ENCODE data around the gene TMEM184B. TPM values are rescaled to one million over a fixed set of nuclear protein-coding genes. Genes with fewer than 3 reads are reported as not detected.
A peak's percentile ranks its signal among the peaks of the same experiment; 100 is the strongest.

The TMEM184B gene
- total RNA-seq, 3 donors from 2014 or later, result 35.9 to 63.1 (median 38.2) TPM

GRCh38 chr22:38196791-38197419 is 75.9 kb downstream of the TMEM184B start:
- ATAC-seq (peak; percentile 10), DNase-seq (peak in 2 of 3 donors; percentile 59 to 62)
- Histone ChIP-seq H3K9me3 (no peaks in the 10 kb centered on the region), H3K4me3 (no peak overlapping the region), H3K36me3 (ENCODE audit: low read depth) (no peaks in the 10 kb centered on the region), H3K4me1 (ENCODE audit: low read depth) (peaks cover 9% of the 10 kb centered on the region)
- intact Hi-C loops (cut with DNase I, micrococcal nuclease), result no loop called here
- no peak for TF ChIP-seq CTCF (IDR thresholded peaks at IDR 0.05)

DNA sequence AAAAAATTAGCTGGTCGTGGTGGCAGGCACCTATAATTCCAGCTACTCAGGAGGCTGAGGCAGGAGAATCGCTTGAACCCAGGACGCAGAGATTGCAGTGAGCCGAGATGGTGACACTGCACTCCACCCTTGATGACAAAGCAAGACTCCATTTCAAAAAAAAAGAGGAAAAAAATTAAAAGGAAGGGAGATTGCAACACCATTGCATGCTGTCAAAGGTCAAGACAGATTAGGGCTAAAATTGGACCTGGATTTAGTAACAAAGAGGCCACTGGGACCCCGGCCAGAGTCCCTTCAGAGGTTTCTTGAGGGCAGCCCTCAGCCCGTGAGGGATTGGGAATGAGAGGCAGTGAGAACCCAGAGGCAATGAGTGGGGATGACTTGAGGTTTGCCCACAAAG is 79.2 kb downstream of the TMEM184B start:
- H3K36me3 ChIP-seq (ENCODE audit: low read depth), result no peaks in the 10 kb centered on the region
- no peaks in the 10 kb centered on the region for H3K9me3 ChIP-seq
- H3K4me3 ChIP-seq, result no peak overlapping the region
- DNase-seq, result no peak
- peaks cover 5% of the 10 kb centered on the region for H3K4me1 ChIP-seq (ENCODE audit: low read depth)
- TF ChIP-seq CTCF (IDR thresholded peaks at IDR 0.05), result no peak
- ATAC-seq, result no peak
- intact Hi-C loops (cut with DNase I, micrococcal nuclease), result no loop called here

DNA sequence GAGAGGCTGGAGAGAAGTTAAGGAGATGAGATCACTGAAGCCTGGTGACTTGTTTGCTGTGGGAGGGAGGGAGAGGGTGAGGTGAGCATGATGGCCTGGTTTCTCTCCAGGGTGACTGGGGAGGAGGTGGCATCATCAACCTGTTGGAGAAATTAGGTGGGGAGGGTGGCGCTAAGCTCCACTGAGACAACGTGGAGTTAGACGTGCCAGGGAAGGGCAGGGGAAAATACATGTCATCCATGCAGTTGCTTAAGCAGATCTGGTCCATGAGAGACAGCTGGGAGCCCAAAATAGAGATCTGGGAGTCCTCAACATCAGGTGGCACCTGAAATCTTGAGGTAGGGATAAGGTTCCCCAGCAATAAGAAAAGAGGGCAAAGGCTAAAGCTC is 80.3 kb downstream of the TMEM184B start:
- H3K4me1 ChIP-seq (ENCODE audit: low read depth), result peaks cover 5% of the 10 kb centered on the region
- intact Hi-C loops (cut with DNase I, micrococcal nuclease), result no loop called here
- TF ChIP-seq CTCF (IDR thresholded peaks at IDR 0.05), result no peak
- H3K9me3 ChIP-seq, result no peaks in the 10 kb centered on the region
- H3K4me3 ChIP-seq, result no peak overlapping the region
- H3K36me3 ChIP-seq (ENCODE audit: low read depth), result no peaks in the 10 kb centered on the region
- no peak for DNase-seq
- ATAC-seq, result no peak

DNA sequence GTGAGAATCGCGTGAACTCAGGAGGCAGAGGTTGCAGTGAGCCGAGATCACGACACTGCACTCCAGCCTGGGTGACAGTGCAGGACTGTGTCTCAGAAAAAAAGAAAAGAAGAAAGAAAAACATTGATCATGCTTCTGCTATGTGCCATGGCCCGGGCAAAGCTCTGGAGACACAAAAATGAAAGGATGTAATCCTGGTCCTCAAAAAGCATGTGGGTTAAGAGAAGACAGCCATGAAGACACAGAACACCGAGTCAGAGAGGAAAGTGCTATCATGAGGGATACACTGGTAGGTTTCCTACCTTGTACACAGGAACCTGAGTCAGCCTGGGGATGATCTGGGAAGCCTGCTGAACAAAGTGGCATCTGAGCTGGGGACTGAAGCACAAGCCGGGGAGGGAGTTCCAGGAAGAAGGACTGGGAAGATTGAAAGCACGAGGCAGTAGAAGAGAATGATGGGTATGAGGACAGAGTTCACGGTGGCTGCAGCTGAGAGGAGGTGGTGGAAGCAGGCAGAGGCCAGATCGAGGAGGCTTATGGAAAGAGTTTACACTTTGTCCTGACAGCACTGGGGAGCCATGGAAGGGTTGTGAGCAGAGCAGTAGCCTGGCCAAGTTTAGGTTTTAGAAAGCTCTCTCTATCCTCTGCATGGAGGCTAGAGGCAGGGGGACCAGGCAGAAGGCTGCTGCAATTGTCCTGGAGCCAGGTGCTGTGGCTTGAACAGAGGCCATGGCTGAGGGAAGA is 80.9 kb downstream of the TMEM184B start:
- peaks cover 5% of the 10 kb centered on the region for H3K4me1 ChIP-seq (ENCODE audit: low read depth)
- intact Hi-C loops (cut with DNase I, micrococcal nuclease), result no loop called here
- H3K9me3 ChIP-seq, result no peaks in the 10 kb centered on the region
- H3K36me3 ChIP-seq (ENCODE audit: low read depth), result no peaks in the 10 kb centered on the region
- ATAC-seq (peak; percentile 70), DNase-seq (peak in 1 of 3 donors; percentile 44)
- H3K4me3 ChIP-seq, result no peak overlapping the region
- no peak for TF ChIP-seq CTCF (IDR thresholded peaks at IDR 0.05)

DNA sequence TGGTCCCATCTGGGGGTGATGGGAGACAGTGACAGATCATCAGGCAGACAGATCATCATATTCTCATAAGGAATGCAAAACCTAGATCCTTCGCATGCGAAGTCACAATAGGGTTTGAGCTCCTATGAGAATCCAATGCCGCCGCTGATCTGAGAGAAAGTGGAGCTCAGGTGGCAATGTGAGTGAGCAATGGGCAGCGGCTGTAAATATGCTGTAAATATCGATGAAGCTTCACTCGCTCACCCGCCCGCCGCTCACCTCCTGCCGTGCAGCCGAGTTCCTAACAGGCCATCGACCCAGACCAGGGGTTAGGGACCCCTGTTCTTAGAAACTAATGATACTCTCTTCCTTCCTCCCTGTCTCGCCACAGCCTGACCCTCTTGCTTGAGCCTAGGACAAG is 81.8 kb downstream of the TMEM184B start:
- Histone ChIP-seq H3K9me3 (no peaks in the 10 kb centered on the region), H3K36me3 (ENCODE audit: low read depth) (no peaks in the 10 kb centered on the region), H3K4me1 (ENCODE audit: low read depth) (peaks cover 5% of the 10 kb centered on the region), H3K4me3 (no peak overlapping the region)
- TF ChIP-seq CTCF (IDR thresholded peaks at IDR 0.05), result no peak
- intact Hi-C loops (cut with DNase I, micrococcal nuclease), result no loop called here
- DNase-seq (no peak), ATAC-seq (no peak)

All from mucosa of descending colon (tissue), 3 donors.